HG03060 (cell line): ENCODE data around the gene TSPAN6.

Experiments
- ATAC-seq: cut with Tn5 transposase; IDR thresholded peaks from one replicate; pipeline ENCODE4 v1.9.1; 2021; ENCODE audit warnings: low read depth, moderate number of reproducible peaks; ENCODE audit not compliant: unreplicated experiment

Gene TSPAN6

GRCh38 chrX:100648458-100649417, 12.1 kb upstream of the TSPAN6 start:
- ATAC-seq: no peak

DNA sequence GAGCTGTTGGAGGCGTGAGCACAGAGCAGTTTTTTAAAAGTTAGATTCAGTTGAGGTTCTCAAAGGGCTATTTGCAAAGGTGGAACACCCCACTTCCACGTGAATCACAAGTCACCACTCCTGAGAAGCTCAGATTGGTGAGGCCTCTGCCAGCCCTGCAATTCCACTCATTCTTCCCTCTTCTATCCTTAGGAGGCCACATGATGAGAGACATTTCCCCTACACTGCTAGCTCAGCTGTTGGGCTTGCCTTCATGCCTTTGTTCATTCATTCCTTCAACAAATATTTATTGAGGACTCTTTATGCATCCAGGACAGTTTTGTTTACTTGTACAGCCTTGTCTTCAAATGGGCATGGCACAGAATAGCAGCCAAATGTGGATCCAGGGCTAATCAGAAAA, 11.1 kb upstream of the TSPAN6 start:
- no peak for ATAC-seq

- no peak for ATAC-seq
Measured at GRCh38 chrX:100647095-100647494, 10.5 kb upstream of the TSPAN6 start.

DNA sequence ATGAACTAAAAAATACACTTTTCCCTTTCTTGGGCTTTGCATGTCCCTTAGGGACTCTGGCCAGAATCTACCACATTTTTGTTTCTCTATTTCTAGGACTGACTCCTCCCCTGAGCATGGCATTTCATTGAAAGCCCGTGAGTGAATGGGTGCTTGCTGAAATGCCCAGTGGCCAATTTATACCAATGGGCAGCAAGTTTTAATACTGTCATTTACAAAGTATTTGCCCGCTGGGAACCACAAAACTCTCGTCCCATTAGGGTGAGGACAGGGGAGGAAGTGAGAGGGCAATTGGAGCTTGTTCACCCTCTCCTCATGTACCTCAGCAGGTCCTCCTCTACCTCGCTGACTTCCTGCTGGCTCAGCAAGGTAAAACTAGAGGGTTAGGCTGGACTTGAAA, 8.5 kb upstream of the TSPAN6 start:
- no peak for ATAC-seq

GRCh38 chrX:100643956-100644860, 7.6 kb upstream of the TSPAN6 start, which contains the start of gene SRPX2:
TSS of gene SRPX2 (plus strand) at chrX:100644199. CDS start at chrX:100646323, 2,124 bp downstream.
- ATAC-seq: no peak

DNA sequence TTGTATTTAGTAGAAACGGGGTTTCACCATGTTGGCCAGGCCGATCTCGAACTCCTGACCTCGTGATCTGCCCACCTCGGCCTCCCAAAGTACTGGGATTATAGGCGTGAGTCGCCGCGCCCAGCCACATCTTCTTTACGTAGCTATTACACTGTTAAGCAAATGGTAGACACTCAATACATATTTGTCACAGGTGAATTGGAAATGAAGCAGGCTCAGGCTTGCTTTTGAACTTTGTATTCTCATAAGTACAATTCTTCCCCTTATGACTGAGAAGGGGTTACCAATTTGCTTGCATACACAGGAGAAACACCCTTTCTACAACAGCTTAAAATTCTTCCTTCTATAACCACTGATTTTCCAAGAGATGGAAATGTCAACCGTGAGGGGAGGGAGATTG, 6.6 kb upstream of the TSPAN6 start:
- no peak for ATAC-seq

DNA sequence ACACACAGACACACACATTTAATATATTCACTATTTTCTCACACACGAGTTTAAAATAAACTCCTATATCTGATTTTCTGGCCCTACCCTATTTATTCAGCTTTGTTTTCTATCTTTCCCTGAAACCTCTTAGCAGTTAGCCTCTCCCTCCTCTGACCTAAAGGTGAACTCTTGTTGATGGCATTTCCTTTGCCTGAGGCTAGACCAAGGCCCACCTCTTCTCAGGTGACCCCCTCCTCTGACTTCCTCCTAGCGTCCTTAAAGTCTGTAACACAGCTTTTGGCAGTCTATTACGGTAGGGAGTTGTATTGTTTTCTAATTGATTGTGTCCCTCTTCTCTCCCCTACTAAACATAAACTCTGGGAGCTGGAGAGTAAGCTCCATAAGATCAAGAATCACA, 5.7 kb upstream of the TSPAN6 start:
- ATAC-seq: no peak

- no peak for ATAC-seq
Measured at GRCh38 chrX:100635989-100636320, 651 bp downstream of the TSPAN6 start.

DNA sequence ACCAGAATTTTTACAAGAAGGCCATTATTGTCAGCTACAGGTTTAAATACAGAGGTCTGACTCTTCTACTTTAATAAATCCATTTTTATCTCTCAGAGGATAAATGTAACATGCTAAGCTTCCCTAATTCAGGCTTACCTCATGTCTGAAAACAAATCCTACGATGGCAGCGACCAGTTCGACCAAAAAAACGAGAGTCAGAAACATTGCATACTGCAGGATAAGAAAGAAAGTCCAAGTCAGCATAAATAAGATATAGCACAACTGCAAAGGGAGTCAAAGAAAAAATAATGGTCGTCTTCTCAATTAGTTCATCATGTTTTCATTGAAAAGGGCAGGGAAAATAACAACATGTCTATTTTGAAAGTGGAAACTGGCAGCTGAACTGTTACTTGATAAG, 1.6 kb downstream of the TSPAN6 start:
- ATAC-seq: no peak

DNA sequence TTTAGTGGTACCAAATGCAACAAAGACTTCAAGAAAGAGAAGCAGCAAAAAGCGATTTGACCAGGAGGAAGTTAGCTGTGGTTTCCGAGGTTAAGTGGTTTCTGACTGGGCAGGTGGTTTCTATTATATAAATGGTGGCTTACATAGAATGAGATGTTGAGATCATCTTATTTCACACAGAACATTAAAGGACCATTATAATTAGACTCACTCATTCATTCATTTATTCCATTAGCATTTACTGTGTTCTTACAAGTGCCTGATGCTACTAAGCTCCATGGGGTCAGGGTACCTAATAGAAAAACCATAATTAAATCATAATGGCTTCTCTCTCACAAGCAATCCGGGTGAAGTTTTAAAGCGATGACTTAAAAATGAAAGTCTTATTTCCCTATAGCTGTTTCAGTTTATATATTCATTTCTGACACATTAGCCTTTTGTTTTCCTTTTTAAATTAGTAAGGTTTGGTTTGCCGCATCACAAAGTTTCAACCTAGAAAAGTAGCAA, 10.6 kb downstream of the TSPAN6 start:
- peak; percentile 89 for ATAC-seq

DNA sequence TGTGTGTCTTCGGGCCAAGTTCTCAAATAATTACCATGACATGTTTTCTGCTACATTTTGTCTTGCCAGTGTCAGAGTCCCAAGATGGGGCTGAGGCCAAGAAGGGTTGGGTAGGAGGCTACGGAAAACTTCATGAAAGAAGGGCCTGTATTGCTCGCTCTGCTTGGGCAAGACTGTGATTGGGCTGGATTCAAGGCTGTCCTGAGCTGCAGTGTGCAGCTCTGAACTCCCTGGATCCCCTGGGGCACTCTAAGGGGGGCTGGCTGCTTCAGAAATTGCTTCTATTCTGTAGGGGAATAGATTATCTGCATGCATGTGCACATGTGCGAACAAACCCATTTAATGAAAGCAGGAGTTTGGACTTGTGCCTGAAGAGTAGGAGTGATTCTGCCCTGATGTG, 13.6 kb downstream of the TSPAN6 start:
- no peak for ATAC-seq

DNA sequence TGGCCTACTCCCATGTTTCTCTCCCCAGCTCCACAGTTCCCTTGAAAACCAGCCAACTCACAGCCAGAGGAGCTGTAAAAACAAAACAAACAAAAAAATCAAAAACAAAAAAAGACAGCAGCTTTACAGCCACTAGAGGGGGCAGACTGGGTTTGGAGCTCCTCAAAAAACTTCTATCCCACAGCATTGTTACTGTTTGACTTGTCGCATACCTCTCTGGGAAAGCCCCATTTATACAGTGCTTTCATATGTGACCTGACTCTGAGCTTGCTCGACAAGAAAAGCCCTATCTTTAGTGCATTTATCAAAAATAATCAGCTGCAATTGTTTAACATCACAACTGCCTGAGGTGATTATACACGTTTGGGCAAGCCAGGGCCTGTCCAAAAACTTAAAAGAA, 21.6 kb downstream of the TSPAN6 start:
- ATAC-seq: peak; percentile 100

DNA sequence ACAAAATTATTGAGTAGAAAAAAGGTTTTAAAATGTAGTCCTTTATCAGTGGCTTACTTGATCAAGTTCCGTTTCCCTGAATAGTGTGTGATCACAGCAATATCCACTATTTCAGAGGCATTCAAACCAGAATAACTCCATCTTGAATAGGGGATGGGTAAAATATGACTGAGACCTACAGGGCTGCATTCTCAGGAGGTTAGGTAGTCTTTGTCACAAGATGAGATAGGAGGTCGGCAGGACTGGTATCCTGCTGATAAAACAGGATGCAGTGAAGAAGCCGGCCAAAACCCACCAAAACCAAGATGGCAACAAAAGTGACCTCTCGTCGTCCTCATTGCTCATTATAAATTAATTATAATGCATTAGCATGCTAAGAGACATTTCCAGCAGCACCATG, 24.7 kb downstream of the TSPAN6 start:
- ATAC-seq: no peak

DNA sequence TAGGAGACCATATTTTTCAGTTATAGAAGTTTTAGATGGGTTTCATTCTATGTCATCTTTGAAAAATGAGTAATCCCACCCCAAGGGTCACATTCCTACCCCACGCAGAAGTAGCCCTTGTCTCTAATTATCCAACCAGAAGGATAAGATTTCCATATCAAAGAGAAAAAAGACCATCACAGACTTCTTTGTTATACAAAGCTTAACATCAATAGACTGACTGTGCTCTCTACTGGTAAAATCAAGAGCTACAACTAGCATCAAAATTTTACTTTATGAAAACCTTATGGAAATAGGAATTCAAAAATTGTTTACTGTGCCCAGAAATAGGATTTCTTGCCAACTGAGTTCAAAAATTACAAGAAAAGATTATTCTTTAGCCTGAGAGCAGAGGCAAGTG, 27.0 kb downstream of the TSPAN6 start:
- no peak for ATAC-seq

GRCh38 chrX:100606753-100607152, 29.9 kb downstream of the TSPAN6 start:
- peak; percentile 62 for ATAC-seq

DNA sequence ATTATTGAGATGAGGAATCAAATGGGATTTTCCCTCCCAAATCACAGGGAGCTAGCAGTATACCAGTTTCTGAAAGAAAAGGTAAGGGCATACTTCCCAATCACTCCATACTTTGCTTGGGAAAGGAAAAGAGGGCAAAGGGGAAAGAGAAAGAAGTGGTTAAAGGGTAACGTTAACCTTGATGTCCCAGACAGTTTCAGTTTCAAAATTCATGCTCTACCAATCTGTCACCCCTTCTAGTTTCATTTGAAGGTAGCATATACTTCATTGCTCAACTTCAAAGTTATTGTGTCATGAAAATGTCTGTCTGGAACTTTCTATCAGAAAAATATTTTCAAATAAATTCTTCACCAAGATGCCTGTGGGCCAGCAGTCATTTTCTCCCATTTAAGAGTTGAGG, 35.8 kb downstream of the TSPAN6 start:
- no peak for ATAC-seq

- no peak for ATAC-seq
Measured at GRCh38 chrX:100600340-100600739, 36.3 kb downstream of the TSPAN6 start.

- ATAC-seq: no peak
Measured at GRCh38 chrX:100599456-100599855, 37.1 kb downstream of the TSPAN6 start.

DNA sequence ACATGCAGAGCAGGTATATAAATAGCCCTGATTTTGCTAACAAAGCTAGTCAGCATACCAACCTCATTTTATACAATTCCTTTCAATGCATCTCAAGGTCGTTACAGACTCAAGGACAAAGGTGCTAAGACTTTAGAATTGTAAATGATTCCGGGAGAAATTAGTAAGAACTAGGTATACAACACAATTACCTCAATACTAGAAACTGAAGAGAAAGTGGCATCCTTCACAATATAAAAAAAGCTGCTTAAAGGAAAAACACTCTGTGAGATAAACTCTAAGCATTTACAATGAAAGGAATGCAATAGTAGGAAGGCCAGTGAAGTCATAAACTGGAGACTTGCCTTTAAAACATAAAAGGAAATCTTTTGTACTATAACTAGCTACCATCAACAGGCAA, 40.0 kb downstream of the TSPAN6 start:
- no peak for ATAC-seq

DNA sequence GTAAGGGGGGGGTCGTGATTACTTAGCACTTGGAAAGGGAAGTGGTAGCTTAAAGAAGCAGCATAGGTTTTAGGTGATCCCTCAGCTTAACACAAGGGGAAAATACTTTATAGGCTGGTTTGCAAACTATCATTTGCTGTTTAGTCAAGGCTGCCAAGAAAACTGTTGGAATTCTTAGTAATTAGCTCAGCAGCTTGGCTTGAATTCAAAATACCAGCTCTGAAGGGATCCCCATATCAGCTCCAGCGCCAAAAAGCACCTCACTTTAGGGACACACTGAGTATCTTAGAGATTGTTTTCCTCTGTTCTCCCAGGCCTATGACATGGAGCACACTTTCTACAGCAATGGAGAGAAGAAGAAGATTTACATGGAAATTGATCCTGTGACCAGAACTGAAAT, 43.0 kb downstream of the TSPAN6 start:
- ATAC-seq: no peak

DNA sequence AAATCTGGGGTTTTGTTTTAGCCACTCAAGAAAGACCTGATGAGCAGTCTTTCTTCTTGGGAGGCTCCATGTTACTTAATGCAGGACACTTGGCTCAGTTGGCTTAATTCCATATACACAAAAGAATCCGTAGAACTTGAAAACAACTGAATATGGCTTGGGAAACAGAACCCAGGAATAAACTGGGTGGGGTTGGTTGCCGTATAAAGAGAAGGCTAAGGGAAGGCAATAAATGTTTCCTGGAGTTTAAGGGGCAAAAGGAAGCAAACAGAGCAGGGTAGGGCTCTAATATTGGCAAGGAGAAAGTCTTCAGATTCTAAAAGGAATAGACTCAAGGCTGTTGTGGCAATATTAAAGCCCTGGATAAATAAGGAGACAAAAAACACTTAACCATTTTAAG, 43.5 kb downstream of the TSPAN6 start:
- ATAC-seq: no peak
